Subcutaneous preadipocyte (primary cell): ENCODE measurements around the gene CDC25A. TPM values are rescaled to one million over a fixed set of nuclear protein-coding genes. Genes with fewer than 3 reads are reported as not detected.

ENCODE experiments used
- small RNA-seq: library from RNA; depleted of rRNA; stranded (forward); fragments of <200 nt; gene quantifications from one replicate; pipeline ENCODE3, GENCODE V24; 2012
- total RNA-seq: library from RNA; depleted of rRNA; stranded (reverse); fragments of >200 nt; gene quantifications from 2 replicates; pipeline ENCODE4 v1.2.3, GENCODE V29; 2012

CDC25A gene
- total RNA-seq: 4.8 and 18.6 TPM in 2 replicates

DNA sequence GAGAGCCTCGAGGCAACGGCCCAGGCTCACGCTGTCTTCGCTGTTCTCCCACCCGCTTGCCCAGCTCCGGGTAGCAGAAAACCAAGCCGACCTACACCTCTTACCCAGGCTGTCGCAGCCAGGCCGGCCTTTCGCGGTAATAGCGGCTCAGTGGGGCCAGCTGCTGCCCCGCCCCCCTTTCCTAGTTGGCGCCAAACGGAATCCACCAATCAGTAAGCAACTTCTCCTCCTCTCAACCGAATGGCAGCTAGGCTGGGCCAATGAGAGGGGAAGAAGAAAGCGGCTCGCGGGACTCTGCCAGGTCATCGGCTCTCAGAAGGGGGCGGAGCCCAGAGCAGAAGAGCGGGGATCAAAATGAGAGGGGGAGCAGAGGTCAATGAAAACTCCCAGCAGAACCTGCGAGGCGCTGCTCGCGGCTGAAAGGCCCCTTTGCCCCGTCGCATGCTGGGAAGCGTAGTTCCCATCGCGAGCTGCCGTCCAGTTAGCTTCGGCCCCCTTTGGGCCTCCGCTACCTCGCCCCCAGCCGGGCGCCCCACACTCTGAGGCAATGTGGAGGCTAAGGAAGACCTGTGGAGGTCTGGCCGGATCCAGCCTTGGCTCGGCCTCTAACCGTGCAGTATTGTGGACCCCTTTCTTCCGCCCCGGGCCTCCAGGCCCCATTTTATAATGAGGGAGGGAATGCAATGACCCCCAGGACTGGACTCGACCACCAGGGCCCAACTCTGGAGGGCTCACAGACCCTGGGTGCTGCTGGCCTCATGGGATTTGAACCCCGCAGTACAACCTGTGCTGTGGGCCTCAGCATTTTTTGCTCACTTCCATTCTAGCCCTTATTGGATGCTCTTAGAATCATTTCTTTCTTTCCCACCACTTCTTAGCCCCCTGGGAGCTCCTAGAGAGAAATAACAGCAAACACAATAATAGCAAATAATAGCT lies at the start of gene CDC25A:
TSS of gene CDC25A (minus strand) at position 152 of the 936 bp plus-strand sequence. CDS start 470 bp downstream, outside the sequence.

DNA sequence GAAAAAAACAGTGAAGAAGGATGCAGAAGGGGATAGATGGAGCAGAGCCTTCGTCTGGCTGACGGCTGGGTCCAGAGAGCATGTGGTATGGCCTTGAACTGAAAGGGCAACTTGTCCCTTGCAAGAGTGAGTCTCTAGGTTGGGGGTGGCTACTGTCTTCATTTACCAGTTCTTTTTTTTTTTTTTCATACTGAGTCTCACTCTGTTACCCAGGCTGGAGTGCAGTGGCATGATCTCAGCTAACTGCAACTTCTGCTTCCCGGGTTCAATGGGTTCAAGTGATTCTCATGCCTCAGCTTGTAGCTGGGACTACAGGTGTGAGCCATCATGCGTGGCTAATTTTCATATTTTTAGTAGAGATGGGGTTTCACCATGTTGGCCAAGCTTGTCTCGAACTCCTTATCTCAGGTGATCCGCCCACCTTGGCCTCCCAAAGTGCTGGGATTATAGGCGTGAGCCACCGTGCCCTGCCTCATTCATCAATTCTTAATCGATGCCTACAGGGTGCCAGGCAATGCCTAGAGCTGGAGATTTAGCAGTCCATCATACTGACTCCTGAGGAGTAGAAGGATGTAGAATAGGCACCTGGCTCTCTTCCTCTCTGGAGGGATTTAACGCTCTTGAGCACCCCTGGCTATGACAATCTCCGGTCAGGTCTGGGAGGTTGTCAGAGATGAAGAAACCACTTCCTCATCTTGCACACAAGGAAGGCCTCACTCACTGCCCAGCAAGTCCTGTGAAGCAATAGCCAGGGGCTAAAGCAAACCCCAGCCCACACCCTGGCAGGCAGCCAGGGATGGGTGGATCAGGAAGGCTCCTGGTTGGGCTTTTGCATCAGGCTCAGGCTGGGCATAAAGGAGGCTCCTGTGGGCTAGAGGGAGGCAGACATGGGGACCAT lies 34.6 kb upstream of the CDC25A start, which contains the start of gene CAMP:
TSS of gene CAMP (plus strand) at position 880 of the 898 bp plus-strand sequence. CDS start at position 897, 17 bp downstream.

Small RNA genes within 50 kb of the gene (small RNA-seq; reads per million reads assigned to genes)
- gene MIR4443 (not detected), gene NDUFB1P1 (0.16 reads per million), gene RNU7-128P (not detected), gene SNRPFP4 (not detected)

Other genes with a start within 250 kb of the CDC25A start
- gene MAP4, start 172.0 kb downstream of the CDC25A start, total RNA-seq: 111 and 136 TPM in 2 replicates
- not detected in 2 replicates for gene CAMP, start 35.1 kb upstream of the CDC25A start, total RNA-seq
- gene ZNF589, start 52.7 kb upstream of the CDC25A start, total RNA-seq: 7.4 and 7.7 TPM in 2 replicates
- gene NME6, start 113.0 kb upstream of the CDC25A start, total RNA-seq: 19.1 and 29.3 TPM in 2 replicates
- gene SPINK8, start 145.2 kb upstream of the CDC25A start, total RNA-seq: not detected in 2 replicates
- 0.20 TPM in 1 of 2 replicates, not detected in the other for gene FBXW12, start 183.8 kb upstream of the CDC25A start, total RNA-seq
- gene PLXNB1, start 241.7 kb upstream of the CDC25A start, total RNA-seq: 18.4 and 21.3 TPM in 2 replicates